Testis (tissue), 3 donors: ENCODE data around the gene RGS16. TPM values are rescaled to one million over a fixed set of nuclear protein-coding genes. Genes with fewer than 3 reads are reported as not detected.
A peak's percentile ranks its signal among the peaks of the same experiment; 100 is the strongest.

Source experiments
- DNase-seq: peaks from one replicate; pipeline ENCODE4 v3.0.0-alpha.2; 2019
- H3K27ac ChIP-seq, 2 donors: fragments of 200-600 bp; sonication (generic); one replicate each; pipeline ENCODE4 v1.5.1; 2019
- H3K27me3 ChIP-seq: fragments of 200-600 bp; sonication (generic); one replicate; pipeline ENCODE4 v1.5.1; 2019
- H3K36me3 ChIP-seq: fragments of 200-600 bp; sonication (generic); one replicate; pipeline ENCODE4 v1.5.1; 2017; ENCODE audit warnings: low read depth; ENCODE audit errors: missing control alignments
- H3K4me1 ChIP-seq: fragments of 200-600 bp; sonication (generic); one replicate; pipeline ENCODE4 v1.5.1; 2019
- H3K4me3 ChIP-seq, 2 donors: fragments of 200-600 bp; sonication (generic); one replicate each; pipeline ENCODE4 v1.5.1; 2017 to 2019
- H3K9me3 ChIP-seq: fragments of 200-600 bp; sonication (generic); one replicate; pipeline ENCODE4 v1.5.1; 2017
- CTCF ChIP-seq, 3 experiments: fragments of 450-650 bp in 2 of 3; fragments of 200-600 bp in 1 of 3; sonication (generic) in 1 of 3; IDR thresholded peaks; one replicate each; pipeline ENCODE4 v1.5.1; 2016 to 2019; ENCODE audit warnings: antibody characterized with exemption in 3 of 3, mild to moderate bottlenecking in 2 of 3, moderate library complexity in 1 of 3
- POLR2A ChIP-seq: fragments of 450-650 bp; IDR thresholded peaks from one replicate; pipeline ENCODE4 v1.6.1; 2017; ENCODE audit warnings: antibody characterized with exemption, mild to moderate bottlenecking, moderate library complexity
- WGBS, 2 donors: methylation state at CpG; one replicate each; pipeline ENCODE4 v1.1.5; 2018; 5-methylcytosine and 5-hydroxymethylcytosine counted together
- intact Hi-C: fragments of 100-400 bp; cut with DNase I; formaldehyde crosslinking; loops from one replicate; pipeline ENCODE4 v1.15.1; 2023; ENCODE audit warnings: low total_unique reads
- polyA plus RNA-seq: library from polyadenylated mRNA; stranded (reverse); fragments of 350-450 nt; fragmentation: Illumina TruSeq; extraction: RNeasy Lipid Tissue Mini Kit (QIAGEN cat#74804); gene quantifications from one replicate; pipeline ENCODE4 v1.2.3, GENCODE V29; 2014; ENCODE audit warnings: low read depth, low replicate concordance; ENCODE audit not compliant: insufficient read depth
- total RNA-seq, 2 donors: library from RNA; depleted of rRNA; stranded (reverse); fragments of >200 nt; gene quantifications; one replicate each; pipeline ENCODE4 v1.2.3, GENCODE V29; 2016

RGS16 gene
- total and polyA plus RNA-seq, 3 donors from 2014 or later: 0.93 to 3.2 (median 1.3) TPM

GRCh38 chr1:182601416-182601786 is 2.8 kb downstream of the RGS16 start:
- intact Hi-C loops: loop anchor here (2.0 kb wide), 1 partner anchor 181 kb away; no protein-coding TSS in a partner anchor
- peak; percentile 75 for DNase-seq
- Histone ChIP-seq H3K4me1 (peaks cover 14% of the 10 kb centered on the region), H3K9me3 (no peaks in the 10 kb centered on the region), H3K27me3 (no peaks in the 10 kb centered on the region), H3K36me3 (no peaks in the 10 kb centered on the region), H3K4me3 (no peak overlapping the region), H3K27ac (peak overlapping the region in 1 of 2 donors; percentile 18)
- TF ChIP-seq CTCF (IDR thresholded peaks at IDR 0.05): peak; percentile 96 to 98 (median 97)
- no peak for TF ChIP-seq POLR2A
- 18 to 21% methylated on average over 6 of the region's 6 CpGs for WGBS, 2 donors

GRCh38 chr1:182600745-182601415 is 3.3 kb downstream of the RGS16 start:
- intact Hi-C loops: loop anchor here (2.0 kb wide), 1 partner anchor 182 kb away; no protein-coding TSS in a partner anchor
- Histone ChIP-seq H3K4me3 (no peak overlapping the region), H3K27ac (peak overlapping the region in 1 of 2 donors; percentile 18)

GRCh38 chr1:182600036-182600713 is 4.0 kb downstream of the RGS16 start:
- peaks cover 14% of the 10 kb centered on the region for H3K4me1 ChIP-seq
- WGBS, 2 donors: 88% methylated on average over 16 to 17 of the region's 17 CpGs

More at GRCh38 chr1:182600745-182601415, 3.3 kb downstream of the RGS16 start:
- Histone ChIP-seq H3K9me3 (no peaks in the 10 kb centered on the region), H3K27me3 (no peaks in the 10 kb centered on the region), H3K36me3 (no peaks in the 10 kb centered on the region), H3K4me1 (peaks cover 14% of the 10 kb centered on the region)
- no peak for TF ChIP-seq POLR2A
- no peak for TF ChIP-seq CTCF (IDR thresholded peaks at IDR 0.05)
- no peak for DNase-seq
- 67% methylated on average over 5 of the region's 5 CpGs for WGBS, 2 donors

GRCh38 chr1:182599339-182599738 is 4.8 kb downstream of the RGS16 start:
- Histone ChIP-seq H3K9me3 (no peaks in the 10 kb centered on the region), H3K36me3 (no peaks in the 10 kb centered on the region), H3K4me1 (peaks cover 11% of the 10 kb centered on the region), H3K4me3 (no peak overlapping the region), H3K27me3 (no peaks in the 10 kb centered on the region), H3K27ac (no peak overlapping the region)
- intact Hi-C loops: no loop called here
- 72 to 88% methylated on average over 2 to 6 of the region's 6 CpGs for WGBS, 2 donors
- TF ChIP-seq CTCF (IDR thresholded peaks at IDR 0.05): peak in 2 of 3 experiments; percentile 7 to 32
- no peak for TF ChIP-seq POLR2A
- DNase-seq: no peak

More at GRCh38 chr1:182600036-182600713, 4.0 kb downstream of the RGS16 start:
- Histone ChIP-seq H3K27ac (no peak overlapping the region), H3K36me3 (no peaks in the 10 kb centered on the region), H3K4me3 (no peak overlapping the region), H3K9me3 (no peaks in the 10 kb centered on the region), H3K27me3 (no peaks in the 10 kb centered on the region)
- intact Hi-C loops: loop anchor here (2.0 kb wide), 1 partner anchor 183 kb away; no protein-coding TSS in a partner anchor
- no peak for DNase-seq
- TF ChIP-seq POLR2A: no peak
- no peak for TF ChIP-seq CTCF (IDR thresholded peaks at IDR 0.05)
